NCI-H128 (cell line): ENCODE measurements around the gene C17orf58.
"Not testable (repeated sequence)": the region's sequence is repeated elsewhere in the genome, so short reads cannot be mapped to it uniquely, and the experiment has no call there.

ENCODE experiments used
- DNase-seq: peaks from one replicate; lab custom pipeline; 2025; ENCODE audit not compliant: unreplicated experiment; lab: John Stamatoyannopoulos, UW

The C17orf58 gene

GRCh38 chr17:67960276-67960675 lies 36.0 kb downstream of the C17orf58 start:
- not testable (repeated sequence) for DNase-seq

GRCh38 chr17:67959510-67959909 lies 36.8 kb downstream of the C17orf58 start:
- DNase-seq, result no peak

GRCh38 chr17:67950945-67951344 lies 45.3 kb downstream of the C17orf58 start:
- no peak for DNase-seq

GRCh38 chr17:67947325-67947813 lies 48.9 kb downstream of the C17orf58 start:
- DNase-seq, result no peak

- DNase-seq, result no peak
These were observed 49.8 kb downstream of the C17orf58 start for GRCh38 chr17:67946513-67946912.

- DNase-seq, result no peak
These were observed 52.2 kb downstream of the C17orf58 start for GRCh38 chr17:67944035-67944434.

- no peak for DNase-seq
These were observed 53.5 kb downstream of the C17orf58 start for GRCh38 chr17:67942810-67943209.
